ENCODE measurements around the gene KPNB1.

DNA sequence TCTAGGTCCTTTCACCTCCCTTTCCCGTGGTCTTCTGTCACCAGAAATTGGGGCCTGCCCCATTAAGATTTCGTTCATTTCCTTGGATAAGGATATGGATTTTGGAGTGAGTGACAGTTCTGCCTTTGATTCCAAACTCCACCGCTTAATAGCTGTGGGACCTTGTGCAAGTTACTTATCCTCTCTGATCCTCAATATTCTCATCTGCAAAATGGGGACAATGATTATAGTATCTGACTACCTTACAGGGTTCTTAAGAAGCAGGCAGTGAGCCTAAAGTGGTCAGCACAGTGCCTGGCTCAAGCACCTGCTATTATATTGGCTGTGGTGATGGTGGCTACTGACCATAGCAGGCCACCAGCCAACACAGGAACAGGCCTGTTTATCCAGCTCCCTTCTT, 59.9 kb downstream of the KPNB1 start:
- TF ChIP-seq CTCF (IDR thresholded peaks at IDR 0.05) = no peak
- TF ChIP-seq POLR2A (IDR thresholded peaks at IDR 0.05) = no peak

All from uterus (tissue), 2 donors.